ENCODE measurements around the gene PDE5A. TPM values are rescaled to one million over a fixed set of nuclear protein-coding genes. Genes with fewer than 3 reads are reported as not detected.
A peak's percentile ranks its signal among the peaks of the same experiment; 100 is the strongest.

Gene PDE5A
- total and polyA plus RNA-seq, 8 donors = 4.5 to 115 (median 15.2) TPM

GRCh38 chr4:119529788-119530187, 98.8 kb downstream of the PDE5A start:
- H3K27me3 ChIP-seq = no peaks in the 10 kb centered on the region
- peaks cover 0 to 24% (median 7%) of the 10 kb centered on the region in 4 donors for H3K36me3 ChIP-seq
- 91 to 94% (median 92%) methylated on average over 3 of the region's 3 CpGs for WGBS, 5 donors
- no peak overlapping the region for H3K27ac ChIP-seq
- intact Hi-C loops (cut with DNase I; ENCODE audit: low total_unique reads) = no loop called here
- H3K4me3 ChIP-seq = no peak overlapping the region
- peaks cover 0 to 4% (median 0%) of the 10 kb centered on the region in 4 donors for H3K9me3 ChIP-seq
- TF ChIP-seq EP300 (IDR thresholded peaks at IDR 0.05) (no peak), POLR2A (IDR thresholded peaks at IDR 0.05) (no peak), CTCF (IDR thresholded peaks at IDR 0.05) (no peak), POLR2AphosphoS5 (IDR thresholded peaks at IDR 0.05) (no peak)
- H3K4me1 ChIP-seq = peaks cover 0 to 24% (median 16%) of the 10 kb centered on the region in 4 donors
- no peak for DNase-seq

GRCh38 chr4:119526786-119527550, 101.6 kb downstream of the PDE5A start:
- H3K36me3 ChIP-seq = peaks cover 0 to 14% (median 6%) of the 10 kb centered on the region in 4 donors
- intact Hi-C loops (cut with DNase I; ENCODE audit: low total_unique reads) = no loop called here
- H3K4me1 ChIP-seq = peaks cover 0 to 25% (median 17%) of the 10 kb centered on the region in 4 donors
- peak overlapping the region in 4 of 5 donors; percentile 22 to 75 (median 60) for H3K27ac ChIP-seq
- H3K4me3 ChIP-seq = no peak overlapping the region
- H3K9me3 ChIP-seq = no peaks in the 10 kb centered on the region
- WGBS, 5 donors = 47 to 67% (median 60%) methylated on average over 2 of the region's 2 CpGs
- DNase-seq = no peak
- TF ChIP-seq POLR2AphosphoS5 (IDR thresholded peaks at IDR 0.05) (no peak), EP300 (IDR thresholded peaks at IDR 0.05) (no peak), POLR2A (IDR thresholded peaks at IDR 0.05) (no peak), CTCF (IDR thresholded peaks at IDR 0.05) (no peak)
- H3K27me3 ChIP-seq = no peaks in the 10 kb centered on the region

GRCh38 chr4:119525771-119526712, 102.6 kb downstream of the PDE5A start:
- H3K4me1 ChIP-seq = peaks cover 0 to 25% (median 17%) of the 10 kb centered on the region in 4 donors

More at GRCh38 chr4:119525771-119526712, 102.6 kb downstream of the PDE5A start:
- intact Hi-C loops (cut with DNase I; ENCODE audit: low total_unique reads) = no loop called here
- no peak for TF ChIP-seq POLR2AphosphoS5 (IDR thresholded peaks at IDR 0.05)
- TF ChIP-seq EP300 (IDR thresholded peaks at IDR 0.05) = no peak
- TF ChIP-seq POLR2A (IDR thresholded peaks at IDR 0.05) = no peak
- TF ChIP-seq CTCF (IDR thresholded peaks at IDR 0.05) = no peak
- Histone ChIP-seq H3K36me3 (peaks cover 0 to 17% (median 10%) of the 10 kb centered on the region in 4 donors), H3K27ac (peak overlapping the region; percentile 22 to 75 (median 57)), H3K9me3 (no peaks in the 10 kb centered on the region), H3K4me3 (no peak overlapping the region), H3K27me3 (no peaks in the 10 kb centered on the region)
- no peak for DNase-seq
- 57 to 78% (median 72%) methylated on average over 3 of the region's 3 CpGs for WGBS, 5 donors
